K562 (cell line): Measurements from ENCODE around the gene NCMAP. TPM values are rescaled to one million over a fixed set of nuclear protein-coding genes. Genes with fewer than 3 reads are reported as not detected.
A peak's percentile ranks its signal among the peaks of the same experiment; 100 is the strongest.

ENCODE experiments used
- ETV6 ChIP-seq, 3 experiments: fragments of 150-350 bp in 1 of 3; sonication (generic) in 1 of 3; formaldehyde crosslinking in 1 of 3; IDR thresholded peaks; 2 replicates each; pipeline versions ENCODE4 v1.6.1 to v1.8.0; 2014 to 2022; ENCODE audit warnings: borderline replicate concordance in 2 of 3, low read depth in 2 of 3, antibody characterized with exemption in 1 of 3, low read length in 1 of 3, mild to moderate bottlenecking in 1 of 3, missing genetic modification reagents in 1 of 3
- GATAD2B ChIP-seq: fragments of 450-650 bp; IDR thresholded peaks from 2 replicates; pipeline ENCODE4 v1.6.1; 2017; ENCODE audit warnings: mild to moderate bottlenecking, borderline replicate concordance
- HDAC2 ChIP-seq: fragments of 450-650 bp; IDR thresholded peaks from 2 replicates; pipeline ENCODE4 v1.6.1; 2016; ENCODE audit warnings: mild to moderate bottlenecking
- HDAC8 ChIP-seq: fragments of 450-650 bp; IDR thresholded peaks from 2 replicates; pipeline ENCODE4 v1.6.1; 2016; ENCODE audit warnings: mild to moderate bottlenecking, missing genetic modification characterization, moderate library complexity, missing compliant biosample characterization
- HNRNPLL ChIP-seq: fragments of 200-400 bp; formaldehyde crosslinking; IDR thresholded peaks from 2 replicates; pipeline ENCODE4 v1.6.1; 2017; ENCODE audit warnings: low read length, low read depth, mild to moderate bottlenecking; ENCODE audit not compliant: poor library complexity, severe bottlenecking
- HSF4 ChIP-seq: fragments of 250-450 bp; sonication (Bioruptor Pico); IDR thresholded peaks from 2 replicates; pipeline ENCODE4 v2.1.2; 2022; ENCODE audit warnings: mild to moderate bottlenecking, moderate library complexity, borderline replicate concordance
- KAT7 ChIP-seq: sonication (generic); formaldehyde crosslinking; IDR thresholded peaks from 2 replicates; pipeline ENCODE4 v1.8.0; 2022; ENCODE audit warnings: missing genetic modification reagents, mild to moderate bottlenecking, borderline replicate concordance
- KDM2B ChIP-seq: fragments of 250-450 bp; sonication (Bioruptor Pico); IDR thresholded peaks from 2 replicates; pipeline ENCODE4 v1.8.0; 2021; ENCODE audit warnings: mild to moderate bottlenecking, moderate library complexity
- PRPF4 ChIP-seq: fragments of 200-400 bp; formaldehyde crosslinking; IDR thresholded peaks from one replicate; pipeline ENCODE4 v1.6.1; 2017; ENCODE audit warnings: low read length, low read depth, mild to moderate bottlenecking; ENCODE audit not compliant: insufficient read depth, poor library complexity, severe bottlenecking
- RBM39 ChIP-seq: fragments of 200-400 bp; formaldehyde crosslinking; optimal IDR thresholded peaks from 2 replicates; pipeline ENCODE3; 2018; ENCODE audit warnings: low read depth, low read length
- RFX1 ChIP-seq: fragments of 450-650 bp; IDR thresholded peaks from 2 replicates; pipeline ENCODE4 v1.6.1; 2016; ENCODE audit warnings: mild to moderate bottlenecking, moderate library complexity
- RNF2 ChIP-seq: sonication (generic); IDR thresholded peaks from 2 replicates; pipeline ENCODE4 v1.6.1; 2016
- SMAD1 ChIP-seq: fragments of 150-350 bp; IDR thresholded peaks from 2 replicates; pipeline ENCODE4 v1.6.1; 2014; ENCODE audit warnings: low read length, low read depth; ENCODE audit not compliant: partially characterized antibody
- SMAD4 ChIP-seq: fragments of 250-450 bp; sonication (Bioruptor Pico); conservative IDR thresholded peaks from 2 replicates; pipeline ENCODE4 v1.8.0; 2021; ENCODE audit warnings: inconsistent platforms, mild to moderate bottlenecking, moderate library complexity
- TCF3 ChIP-seq: sonication (generic); formaldehyde crosslinking; IDR thresholded peaks from 2 replicates; pipeline ENCODE4 v1.4.0; 2020; ENCODE audit warnings: mild to moderate bottlenecking, missing genetic modification reagents
- ZNF124 ChIP-seq: sonication (generic); formaldehyde crosslinking; IDR thresholded peaks from 2 replicates; pipeline ENCODE4 v1.8.1; 2022; ENCODE audit warnings: missing genetic modification reagents
- ZNF77 ChIP-seq: fragments of 250-450 bp; sonication (Bioruptor Pico); IDR thresholded peaks from 2 replicates; pipeline ENCODE4 v1.5.0; 2020
- ZNF778 ChIP-seq: fragments of 450-650 bp; formaldehyde crosslinking; IDR thresholded peaks from 2 replicates; pipeline ENCODE4 v1.4.0; 2020; ENCODE audit warnings: mild to moderate bottlenecking, moderate library complexity
- polyA plus RNA-seq, 8 experiments: library from polyadenylated mRNA; depleted of rRNA in 4 of 8; stranded (reverse) in 5 of 8; unstranded in 3 of 8; fragments of >200 nt; fragmentation: Nextera tagmentation in 2 of 8; fragmentation: Illumina TruSeq in 1 of 8; extraction: Ambion mirVana in 2 of 8; extraction: Trizol in 1 of 8; gene quantifications; 2 replicates each; pipeline versions ENCODE4 v1.2.1 to v1.2.3, GENCODE V29; 2011 to 2014; ENCODE audit warnings: inconsistent platforms in 1 of 8, missing spikeins in 1 of 8
- total RNA-seq, 7 experiments: library from RNA; depleted of rRNA in 6 of 7; stranded (reverse); fragments of >200 nt in 6 of 7; fragmentation: Illumina TruSeq in 2 of 7; extraction: Trizol in 2 of 7; gene quantifications; 2 replicates each; pipeline versions ENCODE4 v1.2.1 to v1.2.3, GENCODE V29; 2011 to 2021; ENCODE audit warnings: low replicate concordance in 1 of 7
- TF ChIP-seq, protein P1 (sequence below): fragments of 250-450 bp; sonication (Bioruptor Pico); IDR thresholded peaks from 2 replicates; pipeline ENCODE4 v1.4.0; 2020; ENCODE audit warnings: mild to moderate bottlenecking
- TF ChIP-seq, protein P2 (sequence below): fragments of 450-650 bp; IDR thresholded peaks from 2 replicates; pipeline ENCODE4 v1.6.1; 2017; ENCODE audit warnings: mild to moderate bottlenecking, moderate library complexity
- TF ChIP-seq, protein P3 (sequence below): fragments of 250-450 bp; sonication (Bioruptor Pico); IDR thresholded peaks from 2 replicates; pipeline ENCODE4 v1.8.0; 2022; ENCODE audit warnings: moderate library complexity, mild to moderate bottlenecking, inconsistent platforms
- TF ChIP-seq, protein P4 (sequence below): sonication (generic); formaldehyde crosslinking; IDR thresholded peaks from 2 replicates; pipeline ENCODE4 v1.9.0; 2022; ENCODE audit warnings: mild to moderate bottlenecking, missing genetic modification reagents

NCMAP gene
- total and polyA plus RNA-seq, 9 of the 15 experiments (the other 6 are each of a cell fraction or from before 2014, with no cell fraction given): 0.03 TPM; not detected in 8

DNA sequence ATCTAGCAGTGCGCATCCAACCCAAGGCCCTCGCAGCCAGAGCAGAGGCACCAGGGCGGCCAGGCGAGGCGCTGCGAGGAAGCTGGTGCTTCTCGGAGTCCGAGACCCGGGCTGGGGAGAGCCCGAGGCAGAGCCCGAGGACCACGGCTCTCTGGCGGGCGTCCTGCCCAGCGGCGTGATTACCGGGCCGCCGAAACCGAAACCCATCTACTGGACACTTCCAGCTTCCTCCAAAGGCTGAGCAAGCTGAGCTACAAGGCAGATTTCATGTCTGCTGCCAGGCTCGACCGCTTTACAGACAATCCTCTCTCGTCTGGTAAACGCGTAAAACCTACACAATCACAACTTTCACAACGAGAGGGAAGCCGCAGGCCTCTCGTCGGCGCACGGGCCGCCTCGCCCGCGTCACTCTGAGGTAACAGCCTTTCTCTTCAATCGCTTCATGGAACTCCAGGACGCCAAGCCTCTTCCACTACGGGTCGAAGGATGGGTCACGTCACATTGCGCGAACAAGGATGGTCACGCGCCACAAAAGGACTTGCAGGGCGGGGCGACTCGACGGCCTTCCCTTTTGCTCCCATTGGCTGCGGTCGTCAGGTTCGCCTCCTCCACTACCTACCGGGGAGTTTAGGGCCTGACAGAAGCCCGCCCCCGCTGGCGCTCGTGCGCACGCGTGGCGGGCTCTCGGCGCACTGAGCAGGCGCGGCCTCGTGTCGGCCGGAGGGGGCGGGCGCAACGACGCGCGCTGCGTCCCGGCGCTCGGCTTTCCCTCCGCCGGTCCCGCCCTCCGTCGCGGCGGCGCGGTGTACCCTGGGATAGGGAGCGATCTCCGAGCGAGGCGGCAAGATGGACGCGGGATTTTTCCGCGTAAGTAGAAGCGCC lies 86.8 kb downstream of the NCMAP start, which contains the start of gene SRRM1 (continued):
- TF ChIP-seq, protein P1, sequence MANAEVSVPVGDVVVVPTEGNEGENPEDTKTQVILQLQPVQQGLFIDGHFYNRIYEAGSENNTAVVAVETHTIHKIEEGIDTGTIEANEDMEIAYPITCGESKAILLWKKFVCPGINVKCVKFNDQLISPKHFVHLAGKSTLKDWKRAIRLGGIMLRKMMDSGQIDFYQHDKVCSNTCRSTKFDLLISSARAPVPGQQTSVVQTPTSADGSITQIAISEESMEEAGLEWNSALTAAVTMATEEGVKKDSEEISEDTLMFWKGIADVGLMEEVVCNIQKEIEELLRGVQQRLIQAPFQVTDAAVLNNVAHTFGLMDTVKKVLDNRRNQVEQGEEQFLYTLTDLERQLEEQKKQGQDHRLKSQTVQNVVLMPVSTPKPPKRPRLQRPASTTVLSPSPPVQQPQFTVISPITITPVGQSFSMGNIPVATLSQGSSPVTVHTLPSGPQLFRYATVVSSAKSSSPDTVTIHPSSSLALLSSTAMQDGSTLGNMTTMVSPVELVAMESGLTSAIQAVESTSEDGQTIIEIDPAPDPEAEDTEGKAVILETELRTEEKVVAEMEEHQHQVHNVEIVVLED: peak; percentile 98
- TF ChIP-seq, protein P2, sequence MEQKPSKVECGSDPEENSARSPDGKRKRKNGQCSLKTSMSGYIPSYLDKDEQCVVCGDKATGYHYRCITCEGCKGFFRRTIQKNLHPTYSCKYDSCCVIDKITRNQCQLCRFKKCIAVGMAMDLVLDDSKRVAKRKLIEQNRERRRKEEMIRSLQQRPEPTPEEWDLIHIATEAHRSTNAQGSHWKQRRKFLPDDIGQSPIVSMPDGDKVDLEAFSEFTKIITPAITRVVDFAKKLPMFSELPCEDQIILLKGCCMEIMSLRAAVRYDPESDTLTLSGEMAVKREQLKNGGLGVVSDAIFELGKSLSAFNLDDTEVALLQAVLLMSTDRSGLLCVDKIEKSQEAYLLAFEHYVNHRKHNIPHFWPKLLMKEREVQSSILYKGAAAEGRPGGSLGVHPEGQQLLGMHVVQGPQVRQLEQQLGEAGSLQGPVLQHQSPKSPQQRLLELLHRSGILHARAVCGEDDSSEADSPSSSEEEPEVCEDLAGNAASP: no peak
- peak; percentile 77 for TF ChIP-seq HDAC2
- peak; percentile 48 for TF ChIP-seq HNRNPLL
- TF ChIP-seq HSF4 (CRISPR knock-in tag): peak; percentile 51; the same call in 1 of the 2 replicates
- peak; percentile 63; the same call in 1 of the 2 replicates for TF ChIP-seq HDAC8 (tag)
- TF ChIP-seq ZNF778 (CRISPR knock-in tag): no peak
- TF ChIP-seq RBM39: no peak
- TF ChIP-seq ETV6 (IDR thresholded peaks at IDR 0.05; ENCODE audit: borderline replicate concordance in 1 of 2, low read depth in 2 of 2, low read length in 1 of 2): no peak
- TF ChIP-seq ETV6 (CRISPR knock-in tag; IDR thresholded peaks at IDR 0.05; ENCODE audit: borderline replicate concordance): no peak
- TF ChIP-seq KDM2B (CRISPR knock-in tag): 0 out of 2 replicates have a peak, but pooled peaks have one; percentile 46
- peak; percentile 51; the same call in 1 of the 2 replicates for TF ChIP-seq RNF2
- 0 out of 2 replicates have a peak, but pooled peaks have one; percentile 20 for TF ChIP-seq SMAD4
- no peak for TF ChIP-seq PRPF4
- no peak for TF ChIP-seq ZNF77 (CRISPR knock-in tag)
- TF ChIP-seq GATAD2B: peak; percentile 82
- no peak for TF ChIP-seq RFX1
- TF ChIP-seq, protein P3, sequence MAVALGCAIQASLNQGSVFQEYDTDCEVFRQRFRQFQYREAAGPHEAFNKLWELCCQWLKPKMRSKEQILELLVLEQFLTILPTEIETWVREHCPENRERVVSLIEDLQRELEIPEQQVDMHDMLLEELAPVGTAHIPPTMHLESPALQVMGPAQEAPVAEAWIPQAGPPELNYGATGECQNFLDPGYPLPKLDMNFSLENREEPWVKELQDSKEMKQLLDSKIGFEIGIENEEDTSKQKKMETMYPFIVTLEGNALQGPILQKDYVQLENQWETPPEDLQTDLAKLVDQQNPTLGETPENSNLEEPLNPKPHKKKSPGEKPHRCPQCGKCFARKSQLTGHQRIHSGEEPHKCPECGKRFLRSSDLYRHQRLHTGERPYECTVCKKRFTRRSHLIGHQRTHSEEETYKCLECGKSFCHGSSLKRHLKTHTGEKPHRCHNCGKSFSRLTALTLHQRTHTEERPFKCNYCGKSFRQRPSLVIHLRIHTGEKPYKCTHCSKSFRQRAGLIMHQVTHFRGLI (CRISPR knock-in tag): no peak
- TF ChIP-seq, protein P4, sequence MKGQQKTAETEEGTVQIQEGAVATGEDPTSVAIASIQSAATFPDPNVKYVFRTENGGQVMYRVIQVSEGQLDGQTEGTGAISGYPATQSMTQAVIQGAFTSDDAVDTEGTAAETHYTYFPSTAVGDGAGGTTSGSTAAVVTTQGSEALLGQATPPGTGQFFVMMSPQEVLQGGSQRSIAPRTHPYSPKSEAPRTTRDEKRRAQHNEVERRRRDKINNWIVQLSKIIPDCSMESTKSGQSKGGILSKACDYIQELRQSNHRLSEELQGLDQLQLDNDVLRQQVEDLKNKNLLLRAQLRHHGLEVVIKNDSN (CRISPR knock-in tag): peak; percentile 96
- no peak for TF ChIP-seq KAT7 (CRISPR knock-in tag)
- no peak for TF ChIP-seq TCF3 (CRISPR knock-in tag)
- peak; percentile 51 for TF ChIP-seq SMAD1
- TF ChIP-seq ZNF124: no peak
